SK-N-SH (cell line): Measurements from ENCODE around the gene LMO7. TPM values are rescaled to one million over a fixed set of nuclear protein-coding genes. Genes with fewer than 3 reads are reported as not detected.

Experiments
- CTCF ChIA-PET: fragments of 300-600, 350-600 bp; formaldehyde crosslinking; extraction: SDS; loops from one replicate; lab custom pipeline; 2021; lab: Yijun Ruan, JAX
- POLR2A ChIA-PET: fragments of 350-600 bp; sonication (Branson Sonifier 250); formaldehyde crosslinking; extraction: SDS; loops from one replicate; lab custom pipeline; 2020; ENCODE audit warnings: antibody characterized with exemption, inconsistent platforms; lab: Yijun Ruan, JAX
- DNase-seq: peaks from one replicate; pipeline ENCODE4 v3.0.0; 2012
- H2AFZ ChIP-seq: fragments of 200-600 bp; sonication (generic); 2 replicates; pipeline ENCODE4 v1.8.1; 2016; ENCODE audit warnings: antibody characterized with exemption, mild to moderate bottlenecking, low read depth
- H3F3A ChIP-seq: fragments of 200-600 bp; sonication (generic); replicated peaks from 2 replicates; pipeline ENCODE3; 2016; ENCODE audit warnings: antibody characterized with exemption, mild to moderate bottlenecking; ENCODE audit not compliant: insufficient read depth
- H3K27ac ChIP-seq, 2 experiments: fragments of 200-500 bp in 1 of 2; fragments of 200-600 bp in 1 of 2; sonication (Bioruptor generic) in 1 of 2; sonication (generic), shearing (Covaris generic) in 1 of 2; 2 replicates each; pipeline versions ENCODE4 v1.5.1 to v1.6.1; 2014 to 2016; ENCODE audit warnings: low read depth in 2 of 2, inconsistent platforms in 1 of 2, low read length in 1 of 2, mild to moderate bottlenecking in 1 of 2, mixed read lengths in 1 of 2
- H3K27me3 ChIP-seq: fragments of 200-600 bp; sonication (generic), shearing (Covaris generic); 2 replicates; pipeline ENCODE4 v1.6.1; 2016; ENCODE audit warnings: mixed run types; ENCODE audit not compliant: insufficient read depth
- H3K36me3 ChIP-seq, 2 experiments: fragments of 200-500 bp in 1 of 2; fragments of 200-600 bp in 1 of 2; sonication (Bioruptor generic) in 1 of 2; sonication (generic) in 1 of 2; replicated peaks in 1 of 2; 2 replicates each; pipeline versions ENCODE3 to v1.5.1; 2014 to 2016; ENCODE audit warnings: low read length in 1 of 2, mild to moderate bottlenecking in 1 of 2; ENCODE audit not compliant: insufficient read depth in 2 of 2, control insufficient read depth in 1 of 2
- H3K4me1 ChIP-seq, 2 experiments: fragments of 200-500 bp in 1 of 2; fragments of 200-600 bp in 1 of 2; sonication (Bioruptor generic) in 1 of 2; sonication (generic), shearing (Covaris generic) in 1 of 2; 2 replicates each; pipeline versions ENCODE4 v1.5.1 to v1.6.1; 2014 to 2016; ENCODE audit warnings: low read depth in 1 of 2, low read length in 1 of 2, mixed run types in 1 of 2; ENCODE audit not compliant: insufficient read depth in 2 of 2, control insufficient read depth in 1 of 2
- H3K4me2 ChIP-seq: fragments of 200-600 bp; sonication (generic), shearing (Covaris generic); 2 replicates; pipeline ENCODE4 v1.6.1; 2017; ENCODE audit warnings: mixed run types
- H3K4me3 ChIP-seq, 2 experiments: fragments of 200-500 bp in 1 of 2; fragments of 200-600 bp in 1 of 2; sonication (Bioruptor generic) in 1 of 2; sonication (generic), shearing (Covaris generic) in 1 of 2; 2 replicates each; pipeline versions ENCODE4 v1.5.1 to v1.8.1; 2014 to 2016; ENCODE audit warnings: low read depth in 2 of 2, inconsistent platforms in 1 of 2, low read length in 1 of 2, mild to moderate bottlenecking in 1 of 2, mixed read lengths in 1 of 2, moderate library complexity in 1 of 2
- H3K79me2 ChIP-seq: fragments of 200-600 bp; sonication (generic); 2 replicates; pipeline ENCODE4 v1.8.1; 2017; ENCODE audit warnings: mild to moderate bottlenecking; ENCODE audit not compliant: insufficient read depth
- H3K9ac ChIP-seq: fragments of 200-600 bp; sonication (generic); 2 replicates; pipeline ENCODE4 v1.6.1; 2017; ENCODE audit warnings: mixed run types
- H3K9me2 ChIP-seq: fragments of 200-600 bp; sonication (generic); 2 replicates; pipeline ENCODE4 v1.6.1; 2017; ENCODE audit warnings: mixed run types
- H3K9me3 ChIP-seq: fragments of 200-600 bp; sonication (generic); 2 replicates; pipeline ENCODE4 v1.6.1; 2017; ENCODE audit warnings: mixed run types, mild to moderate bottlenecking, moderate library complexity
- H4K20me1 ChIP-seq: fragments of 200-600 bp; sonication (generic); 2 replicates; pipeline ENCODE4 v1.6.1; 2017; ENCODE audit warnings: mild to moderate bottlenecking, mixed run types; ENCODE audit not compliant: insufficient read depth
- EP300 ChIP-seq, 2 experiments: IDR thresholded peaks; 2 replicates each; pipeline versions ENCODE4 v1.4.0 to v1.6.1; 2012; ENCODE audit warnings: borderline replicate concordance in 1 of 2, low read depth in 1 of 2, low read length in 1 of 2
- FOXM1 ChIP-seq: IDR thresholded peaks from 2 replicates; pipeline ENCODE4 v1.4.0; 2012; ENCODE audit warnings: low read depth, mild to moderate bottlenecking
- GABPA ChIP-seq: IDR thresholded peaks from 2 replicates; pipeline ENCODE4 v1.4.0; 2012; ENCODE audit warnings: low read depth, mild to moderate bottlenecking
- GATA2 ChIP-seq: sonication (generic); formaldehyde crosslinking; IDR thresholded peaks from 2 replicates; pipeline ENCODE4 v1.5.0; 2020; ENCODE audit warnings: mild to moderate bottlenecking, missing genetic modification reagents
- JUND ChIP-seq: IDR thresholded peaks from 2 replicates; pipeline ENCODE4 v1.4.0; 2012
- MEF2A ChIP-seq: IDR thresholded peaks from 2 replicates; pipeline ENCODE4 v1.4.0; 2012; ENCODE audit warnings: low read depth, borderline replicate concordance
- MXI1 ChIP-seq: IDR thresholded peaks from 2 replicates; pipeline ENCODE4 v1.6.1; 2012; ENCODE audit warnings: mild to moderate bottlenecking, low read depth, low read length, improper control_type of control experiment
- NFIC ChIP-seq: IDR thresholded peaks from 2 replicates; pipeline ENCODE4 v1.4.0; 2012; ENCODE audit warnings: borderline replicate concordance
- NRF1 ChIP-seq: IDR thresholded peaks from 2 replicates; pipeline ENCODE4 v1.6.1; 2012; ENCODE audit warnings: low read depth, mild to moderate bottlenecking, low read length
- PBX3 ChIP-seq: IDR thresholded peaks from 2 replicates; pipeline ENCODE4; 2012
- POLR2AphosphoS5 ChIP-seq: IDR thresholded peaks from 2 replicates; pipeline ENCODE4 v1.6.1; 2012; ENCODE audit warnings: low read depth, low read length
- RAD21 ChIP-seq: IDR thresholded peaks from 2 replicates; pipeline ENCODE4 v1.6.1; 2012; ENCODE audit warnings: mild to moderate bottlenecking, low read length
- REST ChIP-seq: IDR thresholded peaks from 2 replicates; pipeline ENCODE4 v1.6.1; 2012; ENCODE audit warnings: mild to moderate bottlenecking, low read depth, low read length, moderate library complexity
- RFX5 ChIP-seq: IDR thresholded peaks from 2 replicates; pipeline ENCODE4 v1.6.1; 2012; ENCODE audit warnings: mild to moderate bottlenecking, improper control_type of control experiment, low read length
- RXRA ChIP-seq: IDR thresholded peaks from 2 replicates; pipeline ENCODE4 v1.4.0; 2012; ENCODE audit warnings: low read depth, mild to moderate bottlenecking, borderline replicate concordance
- SIN3A ChIP-seq: IDR thresholded peaks from 2 replicates; pipeline ENCODE4 v1.6.1; 2012; ENCODE audit warnings: low read depth, mild to moderate bottlenecking, low read length, moderate library complexity, borderline replicate concordance
- SMC3 ChIP-seq: IDR thresholded peaks from 2 replicates; pipeline ENCODE4 v1.6.1; 2012; ENCODE audit warnings: low read depth, low read length, improper control_type of control experiment
- TAF1 ChIP-seq: IDR thresholded peaks from 2 replicates; pipeline ENCODE4 v1.6.1; 2012; ENCODE audit warnings: low read depth, mild to moderate bottlenecking, low read length, moderate library complexity, borderline replicate concordance
- TCF12 ChIP-seq: IDR thresholded peaks from 2 replicates; pipeline ENCODE4 v1.4.0; 2012
- TEAD4 ChIP-seq: IDR thresholded peaks from 2 replicates; pipeline ENCODE4 v1.4.0; 2012; ENCODE audit warnings: mild to moderate bottlenecking, borderline replicate concordance; ENCODE audit not compliant: insufficient read depth
- USF1 ChIP-seq: IDR thresholded peaks from 2 replicates; pipeline ENCODE4 v1.4.0; 2012; ENCODE audit warnings: low read depth, borderline replicate concordance
- USF2 ChIP-seq: fragments of 150-350 bp; IDR thresholded peaks from 2 replicates; pipeline ENCODE4 v1.6.1; 2017; ENCODE audit warnings: antibody characterized with exemption, low read length, low read depth, borderline replicate concordance
- YY1 ChIP-seq: IDR thresholded peaks from 2 replicates; pipeline ENCODE4 v1.4.0; 2012; ENCODE audit warnings: low read depth, mild to moderate bottlenecking
- WGBS: methylation state at CpG from one replicate; pipeline ENCODE4 v1.1.6; 2017; ENCODE audit warnings: low lambda C conversion rate; 5-methylcytosine and 5-hydroxymethylcytosine counted together
- polyA plus RNA-seq, 3 experiments: library from polyadenylated mRNA; depleted of rRNA; stranded (reverse); fragments of >200 nt; gene quantifications; 2 replicates each; pipeline ENCODE4 v1.2.3, GENCODE V29; 2012

The LMO7 gene
- polyA plus RNA-seq, 1 of the 3 experiments (the other 2 are of a cell fraction) = 83.6 TPM

GRCh38 chr13:75600371-75600770 is 35.8 kb upstream of the LMO7 start:
- H3K79me2 ChIP-seq = no peaks in the 10 kb centered on the region
- H3K9me2 ChIP-seq = no peaks in the 10 kb centered on the region
- peaks cover 0 to 2% of the 10 kb centered on the region in 2 experiments; a peak in 3 of 4 replicates for H3K4me1 ChIP-seq
- no peaks in the 10 kb centered on the region for H3K27me3 ChIP-seq
- no peak overlapping the region for H3K4me2 ChIP-seq
- H3K9ac ChIP-seq = no peak overlapping the region
- H4K20me1 ChIP-seq = no peaks in the 10 kb centered on the region
- no peak overlapping the region for H2AFZ ChIP-seq
- H3K27ac ChIP-seq = no peak overlapping the region
- peaks cover 17 to 26% of the 10 kb centered on the region in 2 experiments for H3K36me3 ChIP-seq
- POLR2A ChIA-PET = no interaction called here
- DNase-seq = no peak
- no peaks in the 10 kb centered on the region for H3K9me3 ChIP-seq
- WGBS = 76% methylated on average over 4 of the region's 4 CpGs
- CTCF ChIA-PET = no interaction called here
- no peak for TF ChIP-seq JUND
- TF ChIP-seq MXI1 = no peak
- TF ChIP-seq NRF1 = no peak
- no peak for TF ChIP-seq GATA2 (CRISPR knock-in tag)
- no peak for TF ChIP-seq RAD21
- no peak for TF ChIP-seq TAF1
- TF ChIP-seq RXRA = no peak
- no peak for TF ChIP-seq RFX5
- TF ChIP-seq USF2 = no peak
- TF ChIP-seq GABPA = no peak
- no peak for TF ChIP-seq USF1
- no peak for TF ChIP-seq SMC3
- TF ChIP-seq MEF2A = no peak
- TF ChIP-seq EP300 (IDR thresholded peaks at IDR 0.05; ENCODE audit: borderline replicate concordance in 1 of 2, low read depth in 1 of 2, low read length in 1 of 2) = no peak
- no peak for TF ChIP-seq PBX3
- no peak for TF ChIP-seq NFIC
- TF ChIP-seq SIN3A = no peak
- no peak overlapping the region for H3K4me3 ChIP-seq
- peaks cover 11% of the 10 kb centered on the region for H3F3A ChIP-seq

- Histone ChIP-seq H3K4me2 (no peak overlapping the region), H4K20me1 (no peaks in the 10 kb centered on the region), H3K27me3 (no peaks in the 10 kb centered on the region), H3K9ac (no peak overlapping the region), H2AFZ (no peak overlapping the region), H3F3A (no peaks in the 10 kb centered on the region), H3K9me3 (no peaks in the 10 kb centered on the region), H3K36me3 (peaks cover 14 to 38% of the 10 kb centered on the region in 2 experiments), H3K4me3 (no peak overlapping the region), H3K4me1 (no peaks in the 10 kb centered on the region; a peak in 1 of 4 replicates), H3K79me2 (no peaks in the 10 kb centered on the region), H3K27ac (no peak overlapping the region), H3K9me2 (no peaks in the 10 kb centered on the region)
- no peak for DNase-seq
- WGBS = 97% methylated on average over 2 of the region's 2 CpGs
- ChIA-PET POLR2A (no interaction called here), CTCF (no interaction called here)
- no peak for TF ChIP-seq TCF12
- no peak for TF ChIP-seq GABPA
- TF ChIP-seq RFX5 = no peak
- no peak for TF ChIP-seq POLR2AphosphoS5
- no peak for TF ChIP-seq SMC3
- TF ChIP-seq FOXM1 = no peak
- no peak for TF ChIP-seq EP300 (IDR thresholded peaks at IDR 0.05; ENCODE audit: borderline replicate concordance in 1 of 2, low read depth in 1 of 2, low read length in 1 of 2)
- TF ChIP-seq YY1 = no peak
- TF ChIP-seq TEAD4 = no peak
- TF ChIP-seq RXRA = no peak
- TF ChIP-seq REST = no peak
These were observed 33.1 kb upstream of the LMO7 start for GRCh38 chr13:75603038-75603437.
